ENCODE measurements around the gene ZBTB7A. TPM values are rescaled to one million over a fixed set of nuclear protein-coding genes. Genes with fewer than 3 reads are reported as not detected.
A peak's percentile ranks its signal among the peaks of the same experiment; 100 is the strongest.

The ZBTB7A gene
- total and polyA plus RNA-seq, 8 donors, result 7.1 to 49.5 (median 11.4) TPM

- H3K27me3 ChIP-seq, result no peaks in the 10 kb centered on the region
- intact Hi-C loops (cut with DNase I), result no loop called here
- TF ChIP-seq CTCF (IDR thresholded peaks at IDR 0.05), result no peak
- ATAC-seq (no peak), DNase-seq (no peak)
- no peaks in the 10 kb centered on the region for H3K36me3 ChIP-seq
- H3K9me3 ChIP-seq, result no peaks in the 10 kb centered on the region
- peaks cover 12 to 58% of the 10 kb centered on the region in 2 donors for H3K4me1 ChIP-seq
- no peak overlapping the region for H3K4me3 ChIP-seq
- peak overlapping the region in 1 of 2 donors; percentile 45 for H3K27ac ChIP-seq
Observed at GRCh38 chr19:4081441-4082129, 14.9 kb upstream of the ZBTB7A start.

DNA sequence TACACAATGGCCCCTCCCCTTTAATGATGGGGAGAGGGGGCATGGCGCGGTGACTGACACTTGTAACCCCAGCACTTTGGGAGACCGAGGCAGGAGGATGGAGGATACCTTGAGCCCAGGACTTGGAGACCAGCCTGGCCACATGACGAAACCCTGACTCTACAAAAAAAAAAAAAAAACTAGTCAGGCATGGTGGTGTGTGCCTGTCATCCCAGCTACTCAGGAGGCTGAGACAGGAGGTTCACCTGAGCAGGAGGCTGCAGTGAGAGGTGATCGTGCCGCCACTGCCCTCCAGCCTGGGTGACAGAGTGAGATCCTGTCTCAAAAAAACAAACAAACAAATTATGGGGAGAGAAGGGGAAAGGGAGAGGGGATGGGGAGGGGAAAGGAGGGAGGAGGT, 13.8 kb upstream of the ZBTB7A start:
- ATAC-seq (no peak), DNase-seq (no peak)
- no peaks in the 10 kb centered on the region for H3K9me3 ChIP-seq
- no peak for TF ChIP-seq CTCF (IDR thresholded peaks at IDR 0.05)
- intact Hi-C loops (cut with DNase I), result no loop called here
- H3K4me1 ChIP-seq, result peaks cover 12 to 55% of the 10 kb centered on the region in 2 donors
- H3K27ac ChIP-seq, result no peak overlapping the region
- H3K4me3 ChIP-seq, result no peak overlapping the region
- H3K36me3 ChIP-seq, result no peaks in the 10 kb centered on the region
- no peaks in the 10 kb centered on the region for H3K27me3 ChIP-seq

- peak overlapping the region; percentile 36 to 55 for H3K4me3 ChIP-seq
- H3K36me3 ChIP-seq, result no peaks in the 10 kb centered on the region
- DNase-seq (peak in 2 of 4 donors; percentile 74 to 92), ATAC-seq (peak; percentile 73)
- intact Hi-C loops (cut with DNase I), result no loop called here
- H3K4me1 ChIP-seq, result peaks cover 9 to 49% of the 10 kb centered on the region in 2 donors
- no peaks in the 10 kb centered on the region for H3K9me3 ChIP-seq
- H3K27ac ChIP-seq, result peak overlapping the region; percentile 83 to 86
- no peaks in the 10 kb centered on the region for H3K27me3 ChIP-seq
- no peak for TF ChIP-seq CTCF (IDR thresholded peaks at IDR 0.05)
Observed at GRCh38 chr19:4077800-4078684, 11.3 kb upstream of the ZBTB7A start.

DNA sequence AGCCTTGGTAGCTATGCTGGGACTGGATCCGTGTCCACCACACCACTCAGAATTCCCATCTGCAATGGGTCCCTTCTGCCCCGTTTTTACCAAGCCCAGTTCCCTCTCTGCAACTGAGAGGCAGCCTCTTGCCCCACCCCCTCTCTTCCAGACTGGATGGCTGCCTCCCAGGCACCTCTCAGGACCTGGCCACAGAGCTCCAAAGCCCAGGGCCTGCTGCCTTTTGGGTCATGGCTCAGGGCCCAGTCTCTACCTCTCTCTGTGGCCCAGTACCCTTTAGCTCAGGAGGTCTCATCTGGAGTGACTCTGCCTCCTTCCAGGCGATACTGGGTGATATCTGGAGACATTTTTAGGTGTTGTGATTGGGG, 10.3 kb upstream of the ZBTB7A start:
- intact Hi-C loops (cut with DNase I), result no loop called here
- TF ChIP-seq CTCF (IDR thresholded peaks at IDR 0.05), result no peak
- Histone ChIP-seq H3K27ac (peak overlapping the region in 1 of 2 donors; percentile 86), H3K4me1 (peaks cover 9 to 48% of the 10 kb centered on the region in 2 donors), H3K36me3 (no peaks in the 10 kb centered on the region), H3K4me3 (no peak overlapping the region), H3K9me3 (no peaks in the 10 kb centered on the region), H3K27me3 (no peaks in the 10 kb centered on the region)
- ATAC-seq (peak; percentile 45), DNase-seq (no peak)

GRCh38 chr19:4075373-4075772, 8.7 kb upstream of the ZBTB7A start:
- Histone ChIP-seq H3K4me3 (no peak overlapping the region), H3K9me3 (no peaks in the 10 kb centered on the region), H3K27me3 (no peaks in the 10 kb centered on the region), H3K36me3 (no peaks in the 10 kb centered on the region), H3K27ac (peak overlapping the region in 1 of 2 donors; percentile 71), H3K4me1 (peaks cover 9 to 41% of the 10 kb centered on the region in 2 donors)
- intact Hi-C loops (cut with DNase I), result no loop called here
- DNase-seq, result peak in 2 of 4 donors; percentile 80 to 83
- TF ChIP-seq CTCF (IDR thresholded peaks at IDR 0.05), result no peak
- ATAC-seq, result peak; percentile 54
